Hepatocyte (in vitro differentiated cells): Measurements from ENCODE around the gene ZFP28. TPM values are rescaled to one million over a fixed set of nuclear protein-coding genes. Genes with fewer than 3 reads are reported as not detected.

Experiments
- DNase-seq: peaks from one replicate; pipeline ENCODE4 v3.0.0-alpha.2; 2016; ENCODE audit warnings: low spot score
- H2AFZ ChIP-seq: fragments of 200-600 bp; sonication (generic); 2 replicates; pipeline ENCODE4 v1.6.0; 2016; ENCODE audit warnings: antibody characterized with exemption, mild to moderate bottlenecking
- H3K27ac ChIP-seq: fragments of 200-600 bp; sonication (generic); 2 replicates; pipeline ENCODE4 v1.5.1; 2016; ENCODE audit warnings: mild to moderate bottlenecking
- H3K27me3 ChIP-seq: fragments of 200-600 bp; sonication (generic); 2 replicates; pipeline ENCODE4 v1.6.1; 2016
- H3K36me3 ChIP-seq: fragments of 200-600 bp; sonication (generic); replicated peaks from 2 replicates; pipeline ENCODE4 v1.5.1; 2016; ENCODE audit warnings: low read depth; ENCODE audit not compliant: insufficient read depth
- H3K4me1 ChIP-seq: fragments of 200-600 bp; sonication (generic); 2 replicates; pipeline ENCODE4 v1.5.1; 2016; ENCODE audit warnings: mild to moderate bottlenecking, moderate library complexity; ENCODE audit not compliant: insufficient read depth
- H3K4me2 ChIP-seq: fragments of 200-600 bp; sonication (generic); 2 replicates; pipeline ENCODE4 v1.6.0; 2016
- H3K4me3 ChIP-seq: fragments of 200-600 bp; sonication (generic); 2 replicates; pipeline ENCODE4 v1.5.1; 2016; ENCODE audit warnings: mild to moderate bottlenecking
- H3K79me2 ChIP-seq: fragments of 200-600 bp; sonication (generic); 2 replicates; pipeline ENCODE4 v1.6.0; 2017; ENCODE audit warnings: mild to moderate bottlenecking
- H3K9me2 ChIP-seq: fragments of 200-600 bp; sonication (generic); replicated peaks from 2 replicates; pipeline ENCODE4 v1.6.0; 2017; ENCODE audit warnings: mild to moderate bottlenecking; ENCODE audit not compliant: insufficient read depth
- H3K9me3 ChIP-seq: fragments of 200-600 bp; sonication (generic); 2 replicates; pipeline ENCODE4 v1.5.1; 2016; ENCODE audit warnings: low read depth, mild to moderate bottlenecking
- H4K20me1 ChIP-seq: fragments of 200-600 bp; sonication (generic); 2 replicates; pipeline ENCODE4 v1.6.0; 2016; ENCODE audit warnings: mild to moderate bottlenecking; ENCODE audit not compliant: insufficient read depth, poor library complexity, severe bottlenecking
- CTCF ChIP-seq: fragments of 200-600 bp; sonication (generic); IDR thresholded peaks from 2 replicates; pipeline ENCODE4 v1.5.1; 2016; ENCODE audit warnings: antibody characterized with exemption, mild to moderate bottlenecking; ENCODE audit not compliant: poor library complexity
- EZH2 ChIP-seq: fragments of 200-600 bp; sonication (generic); IDR thresholded peaks from 2 replicates; pipeline ENCODE4 v1.6.1; 2016; ENCODE audit warnings: antibody characterized with exemption, mild to moderate bottlenecking, borderline replicate concordance
- EZH2phosphoT487 ChIP-seq: fragments of 200-600 bp; sonication (generic); IDR thresholded peaks from one replicate; pipeline ENCODE4 v1.6.1; 2018; ENCODE audit warnings: antibody characterized with exemption, mild to moderate bottlenecking, low read depth, moderate library complexity; ENCODE audit not compliant: unreplicated experiment, severe bottlenecking
- WGBS: methylation state at CpG from one replicate; pipeline ENCODE4 v1.1.6; 2016; ENCODE audit warnings: low lambda C conversion rate; ENCODE audit errors: missing lambda C conversion rate; 5-methylcytosine and 5-hydroxymethylcytosine counted together
- polyA plus RNA-seq: library from polyadenylated mRNA; unstranded; fragments of >200 nt; fragmentation: Nextera tagmentation; extraction: Ambion mirVana; gene quantifications from 2 replicates; pipeline ENCODE4 v1.2.1, GENCODE V29; 2016
- total RNA-seq: library from RNA; depleted of rRNA; stranded (reverse); fragments of >200 nt; gene quantifications from 2 replicates; pipeline ENCODE4 v1.2.3, GENCODE V29; 2014

ZFP28 gene
- total and polyA plus RNA-seq, 2 experiments from 2014 or later, result 3.5 to 5.7 TPM

GRCh38 chr19:56537442-56537841 lies 1.3 kb upstream of the ZFP28 start:
- Histone ChIP-seq H3K4me3 (no peak overlapping the region), H3K27me3 (no peaks in the 10 kb centered on the region), H4K20me1 (no peaks in the 10 kb centered on the region), H2AFZ (no peak overlapping the region), H3K36me3 (no peaks in the 10 kb centered on the region), H3K79me2 (peaks cover 4% of the 10 kb centered on the region), H3K27ac (no peak overlapping the region), H3K4me2 (peak overlapping the region; percentile 90), H3K9me3 (peaks cover 20% of the 10 kb centered on the region), H3K9me2 (no peaks in the 10 kb centered on the region), H3K4me1 (peaks cover 5% of the 10 kb centered on the region)
- no peak for DNase-seq
- no peak for TF ChIP-seq CTCF
- no peak for TF ChIP-seq EZH2phosphoT487
- no peak for TF ChIP-seq EZH2
- 95% methylated on average over 3 of the region's 3 CpGs for WGBS

- H3K9me3 ChIP-seq, result peaks cover 18% of the 10 kb centered on the region
Measured at GRCh38 chr19:56538254-56538760, 441 bp upstream of the ZFP28 start.

GRCh38 chr19:56543776-56544175 lies 5.0 kb downstream of the ZFP28 start:
- H3K27ac ChIP-seq, result no peak overlapping the region
- no peaks in the 10 kb centered on the region for H3K9me2 ChIP-seq
- TF ChIP-seq EZH2phosphoT487, result no peak
- TF ChIP-seq EZH2, result no peak
- no peak for TF ChIP-seq CTCF
- H2AFZ ChIP-seq, result no peak overlapping the region
- no peaks in the 10 kb centered on the region for H4K20me1 ChIP-seq
- no peaks in the 10 kb centered on the region for H3K27me3 ChIP-seq
- peaks cover 40% of the 10 kb centered on the region for H3K9me3 ChIP-seq
- H3K4me3 ChIP-seq, result no peak overlapping the region
- no peak overlapping the region for H3K4me2 ChIP-seq
- WGBS, result 96% methylated on average over 2 of the region's 2 CpGs
- DNase-seq, result no peak
- peaks cover 8% of the 10 kb centered on the region for H3K36me3 ChIP-seq
- H3K79me2 ChIP-seq, result peaks cover 4% of the 10 kb centered on the region
- H3K4me1 ChIP-seq, result peaks cover 5% of the 10 kb centered on the region

More at GRCh38 chr19:56538254-56538760, 441 bp upstream of the ZFP28 start:
- TF ChIP-seq EZH2, result no peak
- no peak for TF ChIP-seq EZH2phosphoT487
- TF ChIP-seq CTCF, result no peak
- Histone ChIP-seq H3K4me1 (peaks cover 5% of the 10 kb centered on the region), H3K79me2 (peaks cover 4% of the 10 kb centered on the region), H3K9me2 (no peaks in the 10 kb centered on the region), H3K4me3 (peak overlapping the region; percentile 92), H3K4me2 (peak overlapping the region; percentile 90), H3K27me3 (no peaks in the 10 kb centered on the region), H4K20me1 (no peaks in the 10 kb centered on the region), H2AFZ (peak overlapping the region; percentile 87), H3K36me3 (no peaks in the 10 kb centered on the region), H3K27ac (peak overlapping the region; percentile 98)
- WGBS, result 4% methylated on average over 32 of the region's 46 CpGs
- peak; percentile 95 for DNase-seq
